GM12878 (cell line): ENCODE measurements around the gene TRAF3IP3. TPM values are rescaled to one million over a fixed set of nuclear protein-coding genes. Genes with fewer than 3 reads are reported as not detected.

Source experiments
- ATAC-seq: fragments of 200-7000 bp; cut with Tn5 transposase; 3 replicates; pipeline ENCODE4 v1.9.1; 2020; ENCODE audit warnings: mild to moderate bottlenecking, moderate library complexity
- BruUV-seq: library from RNA; stranded (reverse); fragments of 400-500 nt; replicated peaks from 2 replicates; lab custom pipeline; 2021; lab: Mats Ljungman, UMichigan
- CTCF ChIA-PET: fragments of 300-600 bp; sonication (Branson Sonifier 250); formaldehyde crosslinking; extraction: SDS; loops from one replicate; lab custom pipeline; 2021; ENCODE audit warnings: inconsistent platforms; lab: Yijun Ruan, JAX
- POLR2A ChIA-PET: fragments of 350-600 bp; formaldehyde crosslinking; extraction: SDS; loops from one replicate; lab custom pipeline; 2021; ENCODE audit warnings: inconsistent platforms; lab: Charles Lee
- RAD21 ChIA-PET: fragments of 300-600 bp; sonication (Branson Sonifier 250); formaldehyde crosslinking; loops from one replicate; lab custom pipeline; 2023; ENCODE audit warnings: antibody characterized with exemption; ENCODE audit not compliant: unreplicated experiment; lab: Charles Lee
- SMC1A ChIA-PET: fragments of 300-600 bp; sonication (Branson Sonifier 250); formaldehyde crosslinking; loops from one replicate; lab custom pipeline; 2023; ENCODE audit not compliant: unreplicated experiment, uncharacterized antibody; lab: Charles Lee
- DNase-seq: peaks from one replicate; pipeline ENCODE4 v3.0.0-alpha.2; 2011; ENCODE audit warnings: low read depth, low spot score
- FAIRE-seq: peaks from 3 replicates; lab custom pipeline; 2011; peaks lifted over from hg19 to GRCh38; lab: Jason Lieb, UNC
- H2AFZ ChIP-seq: 2 replicates; pipeline ENCODE4 v1.6.0; 2011; ENCODE audit warnings: low read depth, low read length, control low read depth; ENCODE audit not compliant: control insufficient read depth
- H3K27ac ChIP-seq: 2 replicates; pipeline ENCODE4 v1.5.1; 2011; ENCODE audit warnings: control low read depth; ENCODE audit not compliant: control insufficient read depth, insufficient read depth
- H3K27me3 ChIP-seq, 2 experiments: replicated peaks in 1 of 2; 2 replicates each; pipeline versions ENCODE4 v1.6.0 to v1.6.1; 2011; ENCODE audit warnings: low read length in 1 of 2; ENCODE audit not compliant: control insufficient read depth in 2 of 2, insufficient read depth in 2 of 2
- H3K36me3 ChIP-seq, 2 experiments: 2 replicates each; pipeline ENCODE4 v1.5.1; 2011; ENCODE audit warnings: low read length in 1 of 2; ENCODE audit not compliant: control insufficient read depth in 2 of 2, insufficient read depth in 2 of 2
- H3K4me1 ChIP-seq: 2 replicates; pipeline ENCODE4 v1.6.1; 2011; ENCODE audit warnings: mild to moderate bottlenecking, low read length, moderate library complexity, mixed read lengths; ENCODE audit not compliant: control insufficient read depth, insufficient read depth
- H3K4me2 ChIP-seq: 2 replicates; pipeline ENCODE4 v1.6.0; 2011; ENCODE audit warnings: control low read depth; ENCODE audit not compliant: control insufficient read depth, insufficient read depth
- H3K4me3 ChIP-seq: fragments of 200-600 bp; sonication (generic); 2 replicates; pipeline ENCODE4 v1.5.1; 2016
- H3K79me2 ChIP-seq: 2 replicates; pipeline ENCODE4 v1.6.0; 2011; ENCODE audit warnings: low read length; ENCODE audit not compliant: control insufficient read depth, insufficient read depth
- H3K9ac ChIP-seq: 2 replicates; pipeline ENCODE4 v1.8.0; 2011; ENCODE audit warnings: low read length, control low read depth, mixed read lengths; ENCODE audit not compliant: control insufficient read depth, insufficient read depth
- H3K9me3 ChIP-seq: replicated peaks from 3 replicates; pipeline ENCODE4 v1.5.1; 2011; ENCODE audit warnings: mild to moderate bottlenecking, low read length; ENCODE audit not compliant: control insufficient read depth, insufficient read depth
- H4K20me1 ChIP-seq: 2 replicates; pipeline ENCODE4 v1.6.0; 2011; ENCODE audit not compliant: control insufficient read depth, insufficient read depth
- E4F1 ChIP-seq: fragments of 450-650 bp; IDR thresholded peaks from 2 replicates; pipeline ENCODE4 v1.6.1; 2018; ENCODE audit warnings: borderline replicate concordance, mild to moderate bottlenecking; ENCODE audit not compliant: partially characterized antibody
- ESRRA ChIP-seq: IDR thresholded peaks from 2 replicates; pipeline ENCODE4 v1.6.1; 2012; ENCODE audit warnings: mild to moderate bottlenecking, low read length, improper control_type of control experiment
- KLF5 ChIP-seq: fragments of 450-650 bp; IDR thresholded peaks from 2 replicates; pipeline ENCODE4 v1.6.1; 2014; ENCODE audit warnings: mild to moderate bottlenecking; ENCODE audit not compliant: partially characterized antibody
- MEF2B ChIP-seq: fragments of 450-650 bp; IDR thresholded peaks from 2 replicates; pipeline ENCODE4 v1.6.1; 2018; ENCODE audit warnings: mild to moderate bottlenecking, moderate library complexity; ENCODE audit not compliant: partially characterized antibody, poor library complexity, severe bottlenecking
- MLLT1 ChIP-seq: fragments of 450-650 bp; IDR thresholded peaks from 2 replicates; pipeline ENCODE4 v1.6.1; 2016; ENCODE audit warnings: mild to moderate bottlenecking
- MTA3 ChIP-seq: IDR thresholded peaks from 2 replicates; pipeline ENCODE4 v1.6.1; 2012; ENCODE audit warnings: low read length, inconsistent platforms, borderline replicate concordance
- SKIL ChIP-seq: fragments of 450-650 bp; IDR thresholded peaks from 2 replicates; pipeline ENCODE4 v1.6.1; 2017; ENCODE audit warnings: mild to moderate bottlenecking, low read depth, inconsistent platforms; ENCODE audit not compliant: poor library complexity, severe bottlenecking
- SMAD1 ChIP-seq: fragments of 450-650 bp; IDR thresholded peaks from 2 replicates; pipeline ENCODE4 v1.6.1; 2018; ENCODE audit warnings: mild to moderate bottlenecking, low read depth; ENCODE audit not compliant: partially characterized antibody
- TARDBP ChIP-seq: IDR thresholded peaks from 2 replicates; pipeline ENCODE4 v1.6.1; 2016; ENCODE audit warnings: borderline replicate concordance
- WGBS: methylation state at CpG from one replicate; pipeline ENCODE4 v1.1.6; 2016; ENCODE audit warnings: low lambda C conversion rate; ENCODE audit not compliant: insufficient replicate concordance, insufficient coverage; ENCODE audit errors: missing lambda C conversion rate; 5-methylcytosine and 5-hydroxymethylcytosine counted together
- in situ Hi-C: fragments of 300-500 bp; cut with MboI; formaldehyde crosslinking; loops from 9 replicates; pipeline ENCODE4 v1.14.3; 2018; ENCODE audit warnings: mixed read lengths
- intact Hi-C: fragments of 100-400 bp; cut with micrococcal nuclease; formaldehyde crosslinking; loops from one replicate; pipeline ENCODE4 v1.14.2; 2022; ENCODE audit not compliant: unreplicated experiment
- polyA plus RNA-seq, 11 experiments: library from polyadenylated mRNA; depleted of rRNA in 4 of 11; unstranded in 6 of 11; stranded (reverse) in 5 of 11; fragments of >200 nt; fragmentation: Nextera tagmentation in 4 of 11; fragmentation: Illumina TruSeq in 1 of 11; extraction: Ambion mirVana in 4 of 11; extraction: Trizol in 1 of 11; gene quantifications; 1 replicate in 1 of 11; 2 replicates in 10 of 11; pipeline versions ENCODE4 v1.2.1 to v1.2.3, GENCODE V29; 2011 to 2016; ENCODE audit warnings: inconsistent platforms in 2 of 11, missing spikeins in 2 of 11, low read depth in 1 of 11
- total RNA-seq, 4 experiments: library from RNA; depleted of rRNA in 3 of 4; stranded (reverse); fragments of >200 nt in 3 of 4; fragmentation: Illumina TruSeq in 1 of 4; extraction: Trizol in 1 of 4; gene quantifications; 2 replicates each; pipeline versions ENCODE4 v1.2.1 to v1.2.3, GENCODE V29; 2013 to 2021

TRAF3IP3 gene
- total and polyA plus RNA-seq, 10 of the 15 experiments (the other 5 are each of a cell fraction or from before 2014, with no cell fraction given): 61.6 to 121 (median 96.5) TPM

GRCh38 chr1:209741889-209742288, 14.0 kb upstream of the TRAF3IP3 start (continued):
- no peak for TF ChIP-seq MTA3
- TF ChIP-seq ESRRA: no peak
- TF ChIP-seq KLF5: no peak
- TF ChIP-seq SKIL: no peak
- no peak for TF ChIP-seq TARDBP
- no peak for TF ChIP-seq MLLT1

- H3K4me1 ChIP-seq: no peaks in the 10 kb centered on the region
- CTCF ChIA-PET: interaction anchor here (0.9 to 6.6 kb wide), 6 partner anchors 14 to 176 kb away, joined by 3 to 40 read pairs (median 4); no protein-coding TSS in a partner anchor
- DNase-seq: no peak
- H3K4me2 ChIP-seq: no peak overlapping the region
- intact Hi-C loops: loop anchor here (10.0 kb wide), 1 partner anchor 138 kb away; no protein-coding TSS in a partner anchor
- RAD21 ChIA-PET: interaction anchor here (1.1 kb wide), 1 partner anchor 135 kb away, joined by 3 read pairs; no protein-coding TSS in a partner anchor
- SMC1A ChIA-PET: interaction anchor here (0.8 kb wide), 1 partner anchor 18 kb away, joined by 4 read pairs; no protein-coding TSS in a partner anchor
- POLR2A ChIA-PET: interaction anchor here (1.0 to 1.2 kb wide), 2 partner anchors 41 to 67 kb away, joined by 3 read pairs; partner anchors contain the start of gene G0S2
- H4K20me1 ChIP-seq: no peaks in the 10 kb centered on the region
- H3K4me3 ChIP-seq: no peak overlapping the region
- 33% methylated on average over 8 of the region's 8 CpGs for WGBS
- H3K36me3 ChIP-seq: no peaks in the 10 kb centered on the region
- no peak overlapping the region for H2AFZ ChIP-seq
- H3K27ac ChIP-seq: no peak overlapping the region
- no peaks in the 10 kb centered on the region for H3K79me2 ChIP-seq
- no peaks in the 10 kb centered on the region for H3K27me3 ChIP-seq
- no peaks in the 10 kb centered on the region for H3K9me3 ChIP-seq
- ATAC-seq: no peak
- no peak for TF ChIP-seq E4F1
- peak; percentile 70 for TF ChIP-seq MEF2B
- TF ChIP-seq MLLT1: 0 out of 2 replicates have a peak, but pooled peaks have one; percentile 46
- TF ChIP-seq SMAD1: no peak
- in situ Hi-C loops: no loop called here
- no peak for FAIRE-seq
- H3K9ac ChIP-seq: no peak overlapping the region
- no TSS peak for BruUV-seq
Measured at GRCh38 chr1:209742409-209743144, 13.3 kb upstream of the TRAF3IP3 start.
